Transverse colon (tissue), 4 donors: Measurements from ENCODE around the gene RCC2. TPM values are rescaled to one million over a fixed set of nuclear protein-coding genes. Genes with fewer than 3 reads are reported as not detected.
"Not testable (repeated sequence)": the region's sequence is repeated elsewhere in the genome, so short reads cannot be mapped to it uniquely, and the experiment has no call there.

Experiments
- DNase-seq: peaks from one replicate; pipeline ENCODE4 v3.0.0-alpha.2; 2019
- H3K27ac ChIP-seq, 4 donors: fragments of 200-600 bp; sonication (generic); 2 replicates each; pipeline ENCODE4 v1.5.1; 2016 to 2018; ENCODE audit warnings: inconsistent platforms in 4 of 4
- H3K27me3 ChIP-seq: fragments of 200-600 bp; sonication (generic); 2 replicates; pipeline ENCODE4 v1.5.1; 2017; ENCODE audit warnings: inconsistent platforms
- H3K36me3 ChIP-seq, 4 donors: fragments of 200-600 bp; sonication (generic); 2 replicates each; pipeline ENCODE4 v1.5.1; 2017 to 2019; ENCODE audit warnings: inconsistent platforms in 4 of 4
- H3K4me1 ChIP-seq, 4 donors: fragments of 200-600 bp; sonication (generic); 2 replicates each; pipeline ENCODE4 v1.5.1; 2017 to 2020; ENCODE audit warnings: inconsistent platforms in 4 of 4
- H3K4me3 ChIP-seq, 4 donors: fragments of 200-600 bp; sonication (generic); 1 replicate in 1 of 4; 2 replicates in 3 of 4; pipeline versions ENCODE4 v1.5.1 to v1.6.1; 2017 to 2019; ENCODE audit warnings: inconsistent platforms in 4 of 4
- H3K9me3 ChIP-seq, 2 donors: fragments of 200-600 bp; sonication (generic); 2 replicates each; pipeline ENCODE4 v1.5.1; 2017 to 2019; ENCODE audit warnings: inconsistent platforms in 2 of 2
- EP300 ChIP-seq: sonication (generic); formaldehyde crosslinking; IDR thresholded peaks from one replicate; pipeline ENCODE4 v1.6.1; 2017; ENCODE audit warnings: antibody characterized with exemption, low read depth
- POLR2A ChIP-seq: fragments of 450-650 bp; IDR thresholded peaks from one replicate; pipeline ENCODE4 v1.6.1; 2016; ENCODE audit warnings: antibody characterized with exemption, mild to moderate bottlenecking, moderate library complexity
- POLR2AphosphoS5 ChIP-seq, 3 donors: sonication (generic); formaldehyde crosslinking; IDR thresholded peaks; one replicate each; pipeline ENCODE4 v1.6.1; 2016; ENCODE audit warnings: antibody characterized with exemption in 3 of 3
- WGBS, 2 donors: methylation state at CpG; one replicate each; pipeline ENCODE4 v1.1.5; 2018; ENCODE audit warnings: low coverage in 1 of 2; 5-methylcytosine and 5-hydroxymethylcytosine counted together
- in situ Hi-C, 4 donors: fragments of 200-750 bp; cut with MboI; loops; one replicate each; pipeline versions ENCODE4 v1.15.0 to v1.15.1; 2017; ENCODE audit warnings: low sequenced_read_pairs in 3 of 4, low pct_ligation_motif_present in 1 of 4, low pct_unique_long_range_greater_than_20kb in 1 of 4
- intact Hi-C: fragments of 100-400 bp; cut with DNase I; formaldehyde crosslinking; loops from one replicate; pipeline ENCODE4 v1.15.1; 2023; ENCODE audit warnings: low total_unique reads
- total RNA-seq, 4 donors: library from RNA; depleted of rRNA; stranded (reverse); fragments of >200 nt; gene quantifications; one replicate each; pipeline ENCODE4 v1.1.0, GENCODE V29; 2016
- TF ChIP-seq, protein P1 (sequence below), 5 experiments: fragments of 200-600 bp in 3 of 5; fragments of 450-650 bp in 2 of 5; sonication (generic) in 3 of 5; IDR thresholded peaks; 1 replicate in 2 of 5; 2 replicates in 3 of 5; pipeline ENCODE4 v1.5.1; 2016 to 2017; ENCODE audit warnings: antibody characterized with exemption in 5 of 5, inconsistent platforms in 3 of 5, mild to moderate bottlenecking in 2 of 5, moderate library complexity in 1 of 5

The RCC2 gene
- total RNA-seq, 4 donors from 2014 or later: 22.0 to 82.2 (median 25.3) TPM

DNA sequence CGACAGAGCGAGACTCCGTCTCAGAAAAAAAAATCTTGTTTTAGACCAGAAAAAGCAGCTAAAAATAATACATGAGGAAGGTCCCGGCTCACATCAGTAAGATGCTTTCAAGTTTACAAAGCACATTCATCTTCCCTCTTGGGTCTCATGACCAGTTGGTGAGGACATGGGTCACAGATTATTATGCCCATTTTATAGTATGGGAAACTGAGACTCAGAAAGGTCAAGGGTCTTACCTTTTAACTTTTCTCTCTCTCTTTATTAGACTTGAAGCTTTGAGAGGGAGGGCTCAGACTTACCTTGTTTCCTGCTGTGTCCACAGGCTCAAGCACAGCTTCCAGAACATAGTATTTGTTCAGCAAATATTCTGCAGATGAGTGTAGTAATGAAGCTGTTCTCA is 13.2 kb upstream of the RCC2 start:
- Histone ChIP-seq H3K27me3 (no peaks in the 10 kb centered on the region), H3K4me3 (no peak overlapping the region), H3K4me1 (no peaks in the 10 kb centered on the region), H3K9me3 (no peaks in the 10 kb centered on the region), H3K27ac (no peak overlapping the region), H3K36me3 (no peaks in the 10 kb centered on the region)
- WGBS, 2 donors: 79 to 91% methylated on average over 4 of the region's 4 CpGs
- no peak for DNase-seq
- TF ChIP-seq, protein P1, sequence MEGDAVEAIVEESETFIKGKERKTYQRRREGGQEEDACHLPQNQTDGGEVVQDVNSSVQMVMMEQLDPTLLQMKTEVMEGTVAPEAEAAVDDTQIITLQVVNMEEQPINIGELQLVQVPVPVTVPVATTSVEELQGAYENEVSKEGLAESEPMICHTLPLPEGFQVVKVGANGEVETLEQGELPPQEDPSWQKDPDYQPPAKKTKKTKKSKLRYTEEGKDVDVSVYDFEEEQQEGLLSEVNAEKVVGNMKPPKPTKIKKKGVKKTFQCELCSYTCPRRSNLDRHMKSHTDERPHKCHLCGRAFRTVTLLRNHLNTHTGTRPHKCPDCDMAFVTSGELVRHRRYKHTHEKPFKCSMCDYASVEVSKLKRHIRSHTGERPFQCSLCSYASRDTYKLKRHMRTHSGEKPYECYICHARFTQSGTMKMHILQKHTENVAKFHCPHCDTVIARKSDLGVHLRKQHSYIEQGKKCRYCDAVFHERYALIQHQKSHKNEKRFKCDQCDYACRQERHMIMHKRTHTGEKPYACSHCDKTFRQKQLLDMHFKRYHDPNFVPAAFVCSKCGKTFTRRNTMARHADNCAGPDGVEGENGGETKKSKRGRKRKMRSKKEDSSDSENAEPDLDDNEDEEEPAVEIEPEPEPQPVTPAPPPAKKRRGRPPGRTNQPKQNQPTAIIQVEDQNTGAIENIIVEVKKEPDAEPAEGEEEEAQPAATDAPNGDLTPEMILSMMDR (IDR thresholded peaks at IDR 0.05): no peak
- no peak for TF ChIP-seq POLR2AphosphoS5 (IDR thresholded peaks at IDR 0.05)
- TF ChIP-seq POLR2A: no peak
- no peak for TF ChIP-seq EP300
- in situ Hi-C loops (no loop called here), intact Hi-C loops (no loop called here)

DNA sequence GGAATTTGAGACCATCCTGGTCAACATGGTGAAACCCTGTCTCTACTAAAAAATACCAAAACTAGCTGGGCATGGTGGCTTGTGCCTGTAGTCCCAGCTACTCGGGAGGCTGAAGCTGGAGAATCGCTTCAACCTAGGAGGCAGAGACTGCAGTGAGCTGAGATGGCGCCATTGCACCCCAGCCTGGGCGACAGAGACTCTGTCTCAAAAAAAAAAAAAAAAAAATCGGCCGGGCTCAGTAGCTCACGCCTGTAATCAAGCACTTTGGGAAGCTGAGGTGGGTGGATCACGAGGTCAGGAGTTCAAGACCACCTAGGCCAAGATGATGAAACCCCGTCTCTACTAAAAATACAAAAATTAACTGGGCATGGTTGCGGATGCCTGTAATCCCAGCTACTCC is 12.7 kb upstream of the RCC2 start:
- WGBS, 2 donors: 66 to 67% methylated on average over 3 to 10 of the region's 10 CpGs
- H3K9me3 ChIP-seq, H3K27me3 ChIP-seq, intact Hi-C loops, in situ Hi-C loops, DNase-seq, H3K4me3 ChIP-seq, H3K36me3 ChIP-seq, H3K27ac ChIP-seq, H3K4me1 ChIP-seq: not testable (repeated sequence)

DNA sequence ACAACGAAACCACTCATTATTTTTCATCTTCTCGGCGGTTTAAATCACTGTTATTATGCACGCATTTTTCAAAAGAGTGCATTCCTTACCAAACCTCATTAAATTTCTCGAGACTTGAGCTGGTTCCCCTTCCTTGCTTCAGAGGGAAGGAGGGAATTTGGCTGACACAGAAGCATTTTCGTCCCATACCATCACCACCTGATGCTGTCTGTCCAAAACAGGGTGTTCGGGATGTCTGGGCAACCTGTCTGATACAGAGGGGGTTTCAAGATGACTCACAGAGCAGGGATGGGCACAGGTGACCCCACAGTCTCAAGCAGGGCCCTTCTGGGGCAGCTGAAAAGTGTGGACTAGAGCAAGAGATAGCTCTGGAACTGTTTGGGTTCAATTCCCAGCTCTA is 12.3 kb upstream of the RCC2 start:
- Histone ChIP-seq H3K4me3 (no peak overlapping the region), H3K4me1 (no peaks in the 10 kb centered on the region), H3K36me3 (no peaks in the 10 kb centered on the region), H3K9me3 (no peaks in the 10 kb centered on the region), H3K27ac (no peak overlapping the region), H3K27me3 (no peaks in the 10 kb centered on the region)
- no peak for TF ChIP-seq EP300
- TF ChIP-seq POLR2AphosphoS5 (IDR thresholded peaks at IDR 0.05): no peak
- intact Hi-C loops (no loop called here), in situ Hi-C loops (no loop called here)
- 76% methylated on average over 7 of the region's 7 CpGs; no CpG with 5 or more reads in 1 of the 2 donors for WGBS, 2 donors
- no peak for DNase-seq

DNA sequence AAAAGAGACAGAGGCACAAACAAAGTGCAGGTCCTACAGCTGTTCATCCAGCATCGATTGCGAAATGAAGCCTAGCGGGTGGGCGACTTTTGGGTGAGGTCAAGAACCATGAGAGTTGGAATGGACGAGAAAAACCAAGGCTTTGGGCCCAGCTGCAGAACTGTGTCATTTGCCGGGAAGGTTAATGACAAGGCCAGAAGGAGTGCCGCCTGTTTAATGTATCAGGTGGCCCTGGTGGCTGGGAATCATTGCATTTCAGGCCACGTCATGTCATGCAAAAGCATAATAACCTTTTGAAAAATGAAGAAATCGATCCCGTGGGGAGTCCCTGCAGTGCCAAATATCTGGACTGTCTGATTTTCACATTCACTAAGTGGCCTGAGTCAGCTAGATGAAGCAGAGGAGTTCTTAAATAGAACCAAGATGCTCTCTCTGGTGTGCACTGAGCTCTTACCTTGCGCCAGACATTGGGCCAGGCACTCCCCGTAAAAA is 8.1 kb upstream of the RCC2 start:
- no peak overlapping the region for H3K27ac ChIP-seq

DNA sequence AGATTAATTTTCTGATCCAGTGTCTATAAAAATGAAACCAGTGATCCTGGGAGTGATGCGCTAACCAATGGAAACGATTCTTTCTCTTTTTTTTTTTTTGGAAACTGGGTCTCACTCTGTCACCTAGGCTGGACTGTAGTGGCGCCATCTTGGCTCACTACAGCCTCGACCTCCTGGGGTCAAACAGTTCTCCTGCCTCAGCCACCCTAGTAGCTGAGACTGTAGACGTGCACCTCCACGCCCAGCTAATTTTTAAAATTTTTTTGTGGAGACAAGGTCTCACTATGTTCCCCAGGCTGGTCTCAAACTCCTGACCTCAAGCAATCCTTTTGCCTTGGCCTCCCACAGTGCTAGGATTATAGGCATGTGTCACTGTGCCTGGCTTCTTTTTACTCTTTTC is 3.4 kb upstream of the RCC2 start:
- DNase-seq: no peak
- H3K4me3 ChIP-seq: no peak overlapping the region
- H3K4me1 ChIP-seq: peaks cover 3 to 16% (median 6%) of the 10 kb centered on the region in 4 donors
- H3K27ac ChIP-seq: no peak overlapping the region
- WGBS, 2 donors: 83 to 84% methylated on average over 2 to 6 of the region's 6 CpGs
- intact Hi-C loops: no loop called here
- in situ Hi-C loops: no loop called here
- TF ChIP-seq EP300 (no peak), POLR2AphosphoS5 (IDR thresholded peaks at IDR 0.05) (no peak), POLR2A (no peak)
- TF ChIP-seq, protein P1 (IDR thresholded peaks at IDR 0.05): no peak
- no peaks in the 10 kb centered on the region for H3K27me3 ChIP-seq
- no peaks in the 10 kb centered on the region for H3K9me3 ChIP-seq
- H3K36me3 ChIP-seq: no peaks in the 10 kb centered on the region

More for the DNA sequence above, 8.1 kb upstream of the RCC2 start:
- 80 to 85% methylated on average over 1 to 12 of the region's 12 CpGs for WGBS, 2 donors
- intact Hi-C loops (no loop called here), in situ Hi-C loops (no loop called here)
- Histone ChIP-seq H3K9me3 (no peaks in the 10 kb centered on the region), H3K4me1 (no peaks in the 10 kb centered on the region), H3K4me3 (no peak overlapping the region), H3K36me3 (no peaks in the 10 kb centered on the region), H3K27me3 (no peaks in the 10 kb centered on the region)
- DNase-seq: no peak
- TF ChIP-seq POLR2A: no peak
- TF ChIP-seq POLR2AphosphoS5 (IDR thresholded peaks at IDR 0.05): no peak
- no peak for TF ChIP-seq EP300
- TF ChIP-seq, protein P1 (IDR thresholded peaks at IDR 0.05): no peak
